Brain microvascular endothelial cell (primary cell): Measurements from ENCODE around the gene HECA.
"Not testable (repeated sequence)": the region's sequence is repeated elsewhere in the genome, so short reads cannot be mapped to it uniquely, and the experiment has no call there.

Experiments used
- DNase-seq: peaks from one replicate; pipeline ENCODE4 v3.0.0-alpha.2; 2020
- H3K27ac ChIP-seq: fragments of 250-450 bp; sonication (Bioruptor Pico); 2 replicates; pipeline ENCODE4 v1.5.1; 2020; ENCODE audit warnings: mild to moderate bottlenecking, moderate library complexity
- H3K27me3 ChIP-seq: fragments of 250-450 bp; sonication (Bioruptor Pico); replicated peaks from 2 replicates; pipeline ENCODE4 v1.5.1; 2020; ENCODE audit warnings: mild to moderate bottlenecking
- H3K36me3 ChIP-seq: fragments of 250-450 bp; sonication (Bioruptor Pico); replicated peaks from 2 replicates; pipeline ENCODE4 v1.5.1; 2020; ENCODE audit warnings: mild to moderate bottlenecking
- H3K4me3 ChIP-seq: 2 replicates; pipeline ENCODE4 v1.5.1; 2011; ENCODE audit warnings: low read depth, mild to moderate bottlenecking, control low read depth, low read length, moderate library complexity
- in situ Hi-C: cut with HindIII; loops from 2 replicates; pipeline ENCODE4 v1.10.0; 2017; ENCODE audit warnings: low sequenced_read_pairs, low pct_ligation_motif_present
- TF ChIP-seq, protein P1 (sequence below): IDR thresholded peaks from 2 replicates; pipeline ENCODE4 v1.5.1; 2011; ENCODE audit warnings: low read depth, mild to moderate bottlenecking, moderate library complexity, low read length, control low read depth, inconsistent platforms; ENCODE audit errors: missing control alignments

HECA gene

DNA sequence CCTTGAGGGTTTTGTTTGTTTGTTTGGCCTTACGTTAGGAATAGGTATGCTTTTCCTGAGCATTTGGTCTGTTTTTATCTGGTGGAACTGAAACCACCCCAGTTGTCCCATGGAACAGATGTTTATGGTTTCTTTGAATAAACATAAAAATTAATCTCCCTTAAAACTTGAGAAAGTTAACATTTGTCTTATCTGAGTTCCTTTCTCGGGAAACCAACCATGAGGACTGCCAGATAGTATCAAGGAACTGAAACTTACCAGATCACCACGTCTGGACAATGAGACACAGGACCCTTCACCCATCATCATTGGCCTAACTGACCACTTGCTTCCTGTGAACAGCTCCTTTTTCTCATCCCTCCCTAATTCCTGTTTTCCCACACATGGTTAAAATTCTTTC is 15.3 kb upstream of the HECA start:
- Histone ChIP-seq H3K27me3 (no peaks in the 10 kb centered on the region), H3K36me3 (no peaks in the 10 kb centered on the region), H3K4me3 (no peak overlapping the region), H3K27ac (no peak overlapping the region)
- TF ChIP-seq, protein P1, sequence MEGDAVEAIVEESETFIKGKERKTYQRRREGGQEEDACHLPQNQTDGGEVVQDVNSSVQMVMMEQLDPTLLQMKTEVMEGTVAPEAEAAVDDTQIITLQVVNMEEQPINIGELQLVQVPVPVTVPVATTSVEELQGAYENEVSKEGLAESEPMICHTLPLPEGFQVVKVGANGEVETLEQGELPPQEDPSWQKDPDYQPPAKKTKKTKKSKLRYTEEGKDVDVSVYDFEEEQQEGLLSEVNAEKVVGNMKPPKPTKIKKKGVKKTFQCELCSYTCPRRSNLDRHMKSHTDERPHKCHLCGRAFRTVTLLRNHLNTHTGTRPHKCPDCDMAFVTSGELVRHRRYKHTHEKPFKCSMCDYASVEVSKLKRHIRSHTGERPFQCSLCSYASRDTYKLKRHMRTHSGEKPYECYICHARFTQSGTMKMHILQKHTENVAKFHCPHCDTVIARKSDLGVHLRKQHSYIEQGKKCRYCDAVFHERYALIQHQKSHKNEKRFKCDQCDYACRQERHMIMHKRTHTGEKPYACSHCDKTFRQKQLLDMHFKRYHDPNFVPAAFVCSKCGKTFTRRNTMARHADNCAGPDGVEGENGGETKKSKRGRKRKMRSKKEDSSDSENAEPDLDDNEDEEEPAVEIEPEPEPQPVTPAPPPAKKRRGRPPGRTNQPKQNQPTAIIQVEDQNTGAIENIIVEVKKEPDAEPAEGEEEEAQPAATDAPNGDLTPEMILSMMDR = no peak
- in situ Hi-C loops = no loop called here
- no peak for DNase-seq

DNA sequence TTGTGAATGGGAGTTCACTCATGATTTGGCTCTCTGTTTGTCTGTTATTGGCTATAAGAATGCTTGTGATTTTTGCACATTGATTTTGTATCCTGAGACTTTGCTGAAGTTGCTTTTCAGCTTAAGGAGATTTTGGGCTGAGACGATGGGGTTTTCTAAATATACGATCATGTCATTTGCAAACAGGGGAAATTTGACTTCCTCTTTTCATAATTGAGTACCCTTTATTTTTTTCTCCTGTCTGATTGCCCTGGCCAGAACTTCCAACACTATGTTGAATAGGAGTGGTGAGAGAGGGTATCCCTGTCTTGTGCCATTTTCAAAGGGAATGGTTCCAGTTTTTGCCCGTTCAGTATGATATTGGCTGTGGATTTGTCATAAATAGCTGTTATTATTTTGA is 12.1 kb upstream of the HECA start:
- H3K27me3 ChIP-seq, in situ Hi-C loops, H3K27ac ChIP-seq, H3K4me3 ChIP-seq, DNase-seq, H3K36me3 ChIP-seq: not testable (repeated sequence)

DNA sequence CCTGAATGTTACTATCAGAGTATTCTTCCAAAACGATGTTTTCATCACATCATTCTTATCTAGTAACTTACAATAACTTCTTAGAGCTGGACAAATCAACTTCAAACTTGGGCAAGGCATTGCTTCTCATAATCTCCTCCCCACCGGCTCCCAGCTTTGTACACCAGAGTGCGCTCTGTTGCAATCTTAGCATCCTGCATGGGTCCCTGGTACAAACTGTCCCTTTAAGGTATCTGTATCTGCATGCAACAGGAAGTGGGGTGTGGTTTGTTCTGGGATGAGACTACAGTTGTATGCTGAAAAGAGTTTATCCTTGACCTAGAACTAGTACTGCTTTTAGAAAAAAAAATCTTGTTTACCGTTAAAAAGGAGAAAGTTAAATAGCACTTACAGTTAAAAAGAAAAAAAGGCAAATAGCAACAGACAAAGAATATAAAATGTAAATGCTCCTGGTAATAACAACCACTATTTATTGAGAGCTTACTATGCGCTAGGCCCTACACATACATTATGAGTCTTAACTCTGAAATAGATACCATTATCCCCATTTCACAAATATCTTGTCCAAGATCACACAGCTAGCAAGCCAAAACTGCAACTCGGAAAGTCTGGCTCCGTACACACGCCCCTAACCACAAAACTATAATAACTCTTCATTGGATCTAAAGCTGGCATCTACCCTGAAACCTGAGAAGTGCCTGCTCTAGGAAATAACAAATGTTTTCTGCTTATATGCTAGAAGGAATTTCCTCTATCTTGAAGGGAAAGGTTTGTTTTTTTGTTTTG is 9.8 kb upstream of the HECA start:
- in situ Hi-C loops = no loop called here
- H3K36me3 ChIP-seq = no peaks in the 10 kb centered on the region
- H3K27ac ChIP-seq = no peak overlapping the region
- DNase-seq = peak; percentile 62
- TF ChIP-seq, protein P1 = peak; percentile 70
- no peaks in the 10 kb centered on the region for H3K27me3 ChIP-seq
- H3K4me3 ChIP-seq = no peak overlapping the region

DNA sequence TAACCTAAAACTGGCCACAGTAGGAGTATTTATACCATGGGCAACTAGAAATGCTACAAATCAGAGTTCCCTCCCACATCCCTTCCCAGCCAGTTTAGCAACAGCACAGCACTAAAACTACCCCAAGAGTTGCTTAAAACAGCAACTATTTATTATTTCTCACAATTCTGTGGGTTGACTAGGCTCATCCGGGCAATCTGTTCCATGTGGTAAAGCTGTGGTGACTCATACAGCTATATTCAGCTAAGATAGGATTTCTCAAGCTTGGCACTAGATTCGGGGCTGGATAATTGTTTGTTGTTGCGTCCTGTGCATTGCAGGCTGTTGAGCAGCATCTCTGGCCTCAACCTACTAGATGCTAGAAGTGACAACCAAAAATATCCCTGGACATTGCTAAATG is 8.6 kb upstream of the HECA start:
- TF ChIP-seq, protein P1 = no peak
- no peak overlapping the region for H3K27ac ChIP-seq
- no peaks in the 10 kb centered on the region for H3K36me3 ChIP-seq
- DNase-seq = peak; percentile 83
- in situ Hi-C loops = no loop called here
- no peak overlapping the region for H3K4me3 ChIP-seq
- no peaks in the 10 kb centered on the region for H3K27me3 ChIP-seq

DNA sequence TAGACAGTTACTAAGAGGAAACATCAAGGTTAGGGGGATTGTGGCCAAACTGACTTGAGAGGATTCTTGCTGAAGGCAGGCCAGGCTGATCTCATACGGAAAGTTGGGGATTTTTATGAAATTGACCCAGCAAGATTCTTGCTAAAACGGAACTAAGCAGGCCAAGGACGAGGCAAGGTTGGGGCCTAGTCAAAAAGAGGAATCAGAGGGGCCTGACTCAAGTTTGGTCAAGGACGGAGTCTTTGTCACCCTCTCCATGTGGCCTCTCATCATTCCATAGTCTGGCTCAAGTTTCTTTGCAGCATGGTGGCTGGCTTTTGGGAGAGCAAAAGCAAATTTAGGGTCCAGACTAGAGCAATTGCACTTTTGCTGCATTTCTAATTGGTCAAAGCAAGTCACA is 7.9 kb upstream of the HECA start:
- TF ChIP-seq, protein P1 = no peak
- Histone ChIP-seq H3K27ac (no peak overlapping the region), H3K36me3 (no peaks in the 10 kb centered on the region), H3K4me3 (no peak overlapping the region), H3K27me3 (no peaks in the 10 kb centered on the region)
- in situ Hi-C loops = no loop called here
- no peak for DNase-seq

DNA sequence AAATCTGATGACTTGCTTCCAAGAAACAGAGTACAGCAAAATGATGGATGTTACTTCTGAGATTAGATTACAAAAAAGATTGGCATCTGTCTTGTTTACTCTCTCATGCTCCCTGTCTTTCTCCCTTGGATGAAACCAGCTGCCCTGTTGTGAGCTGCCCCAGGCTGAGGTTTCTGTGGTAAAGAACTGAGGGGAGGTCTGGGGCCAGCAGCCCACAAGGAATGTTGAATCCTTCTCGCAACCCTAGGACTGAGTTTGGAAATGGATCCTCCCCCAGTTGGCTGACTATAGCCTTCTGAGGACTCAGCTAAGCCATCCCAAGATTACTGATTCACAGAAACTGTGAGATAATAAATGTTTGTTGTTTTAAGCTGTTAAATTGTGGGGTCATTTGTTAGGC is 5.6 kb upstream of the HECA start:
- TF ChIP-seq, protein P1 = no peak
- Histone ChIP-seq H3K27me3 (no peaks in the 10 kb centered on the region), H3K4me3 (no peak overlapping the region), H3K36me3 (no peaks in the 10 kb centered on the region), H3K27ac (no peak overlapping the region)
- DNase-seq = peak; percentile 58
- in situ Hi-C loops = no loop called here
